Measurements from ENCODE around the gene PCGF3.

The PCGF3 gene

GRCh38 chr4:742096-742741, 36.6 kb downstream of the PCGF3 start:
- DNase-seq (ENCODE audit: low read depth), result no peak
- TF ChIP-seq CTCF (IDR thresholded peaks at IDR 0.05; ENCODE audit: low read length, missing control alignments), result no peak
- no peak overlapping the region for H3K4me3 ChIP-seq (replicated peaks; ENCODE audit: low read depth, low read length)

DNA sequence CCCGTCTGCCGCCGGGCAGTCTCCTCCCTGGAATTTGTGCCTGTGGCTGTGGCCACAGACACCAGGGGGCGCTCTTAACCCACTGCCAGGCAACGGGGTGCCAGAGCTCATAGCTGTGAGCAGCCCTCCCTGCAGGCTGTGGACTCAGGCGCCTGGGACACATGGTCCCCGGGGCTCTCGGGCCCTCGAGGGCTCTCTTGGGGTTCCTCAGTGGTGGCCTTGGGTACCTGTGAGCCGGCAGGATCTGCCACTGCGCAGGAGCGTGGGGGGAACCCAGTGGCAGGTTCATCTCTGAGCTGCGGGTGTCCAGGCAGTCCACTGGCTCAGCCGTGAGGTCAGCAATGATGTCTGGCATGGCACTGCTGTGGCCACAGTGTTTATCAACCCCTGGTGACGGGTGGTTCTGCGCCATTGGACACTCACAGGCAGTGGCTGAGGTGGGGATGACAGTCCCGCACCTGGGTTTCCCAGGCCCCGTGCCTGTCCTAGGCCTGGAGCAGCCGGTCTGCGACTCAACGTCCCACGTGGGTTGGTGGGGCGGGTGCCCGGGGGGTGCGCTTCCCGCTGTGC, 37.2 kb downstream of the PCGF3 start:
- peak; percentile 66 for DNase-seq (ENCODE audit: low read depth)
- H3K4me3 ChIP-seq (replicated peaks; ENCODE audit: low read depth, low read length), result no peak overlapping the region
- peak; percentile 84 for TF ChIP-seq CTCF (IDR thresholded peaks at IDR 0.05; ENCODE audit: low read length, missing control alignments)

GRCh38 chr4:743463-744211, 38.0 kb downstream of the PCGF3 start:
- TF ChIP-seq CTCF (IDR thresholded peaks at IDR 0.05; ENCODE audit: low read length, missing control alignments), result no peak
- no peak for DNase-seq (ENCODE audit: low read depth)
- H3K4me3 ChIP-seq (replicated peaks; ENCODE audit: low read depth, low read length), result no peak overlapping the region

DNA sequence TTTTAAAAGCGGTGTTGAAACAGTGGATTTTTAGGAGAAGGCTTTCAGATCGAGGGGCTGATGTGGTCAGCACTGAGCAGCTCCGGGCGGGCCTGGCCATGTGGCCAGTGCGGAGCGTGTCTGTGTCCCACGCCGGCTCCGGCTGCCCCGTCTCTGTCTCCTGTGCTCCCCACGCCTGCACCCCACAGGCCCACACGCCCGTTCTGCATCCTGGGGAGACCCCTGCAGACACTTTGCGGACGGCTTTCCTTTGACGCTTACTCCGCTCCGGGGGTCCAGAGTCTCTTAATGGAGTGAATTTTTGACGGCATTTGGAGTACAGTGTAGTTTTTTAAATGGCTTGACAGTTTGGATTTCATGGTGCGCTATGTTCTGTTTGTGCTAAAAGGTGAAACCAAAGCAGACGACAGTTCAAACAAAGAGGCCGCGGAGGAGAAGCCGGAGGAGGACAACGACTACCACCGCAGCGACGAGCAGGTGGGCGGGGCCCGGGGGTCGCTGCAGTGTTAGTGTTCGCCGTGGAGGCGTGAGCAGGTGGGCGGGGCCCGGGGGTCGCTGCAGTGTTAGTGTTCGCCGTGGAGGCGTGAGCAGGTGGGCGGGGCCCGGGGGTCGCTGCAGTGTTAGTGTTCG, 38.7 kb downstream of the PCGF3 start:
- TF ChIP-seq CTCF (IDR thresholded peaks at IDR 0.05; ENCODE audit: low read length, missing control alignments), result no peak
- no peak for DNase-seq (ENCODE audit: low read depth)
- no peak overlapping the region for H3K4me3 ChIP-seq (replicated peaks; ENCODE audit: low read depth, low read length)

- no peak for DNase-seq (ENCODE audit: low read depth)
- no peak for TF ChIP-seq CTCF (IDR thresholded peaks at IDR 0.05; ENCODE audit: low read length, missing control alignments)
- no peak overlapping the region for H3K4me3 ChIP-seq (replicated peaks; ENCODE audit: low read depth, low read length)
Measured at GRCh38 chr4:747546-748170, 42.0 kb downstream of the PCGF3 start.

DNA sequence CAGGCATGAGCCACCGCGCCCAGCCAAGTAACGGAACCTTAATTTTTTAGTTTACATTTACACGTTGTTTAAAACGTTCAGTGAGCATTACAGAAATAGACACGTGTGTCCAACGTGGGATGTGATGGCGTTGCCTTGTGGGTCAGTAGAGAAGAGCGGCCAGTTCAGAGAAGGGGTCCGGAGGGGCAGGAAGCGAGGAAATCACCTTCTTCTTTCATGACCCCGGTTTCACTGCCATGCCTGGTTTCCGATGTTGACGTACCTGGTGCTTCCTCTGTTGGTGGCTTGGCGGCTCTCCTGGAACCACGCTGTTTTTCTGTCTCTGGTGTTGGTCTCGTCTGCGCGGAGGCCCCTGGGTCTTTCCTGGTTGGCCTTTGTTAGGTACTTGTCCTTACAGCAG, 42.8 kb downstream of the PCGF3 start:
- TF ChIP-seq CTCF (IDR thresholded peaks at IDR 0.05; ENCODE audit: low read length, missing control alignments), result no peak
- H3K4me3 ChIP-seq (replicated peaks; ENCODE audit: low read depth, low read length), result no peak overlapping the region
- no peak for DNase-seq (ENCODE audit: low read depth)
